K562 (cell line): ENCODE results near the gene SLC36A2. TPM values are rescaled to one million over a fixed set of nuclear protein-coding genes. Genes with fewer than 3 reads are reported as not detected.

Experiments
- ATAC-seq: fragments of 200-7000 bp; cut with Tn5 transposase; 3 replicates; pipeline ENCODE4 v1.9.1; 2020; ENCODE audit warnings: moderate library complexity
- BruUV-seq: library from RNA; stranded (reverse); fragments of 400-500 nt; replicated peaks from 2 replicates; lab custom pipeline; 2021; lab: Mats Ljungman, UMichigan
- CTCF ChIA-PET: fragments of 300-600 bp; formaldehyde crosslinking; extraction: SDS; loops from one replicate; lab custom pipeline; 2021; ENCODE audit warnings: low intra/inter-chr PET ratio; lab: Yijun Ruan, JAX
- POLR2A ChIA-PET: fragments of 300-600, 350-650 bp; sonication (Branson Sonifier 250); formaldehyde crosslinking; extraction: SDS; loops from one replicate; lab custom pipeline; 2021; ENCODE audit warnings: antibody characterized with exemption, inconsistent platforms; lab: Yijun Ruan, JAX
- DNase-seq, 4 experiments: peaks; one replicate each; pipeline versions ENCODE4 v3.0.0 to v3.0.0-alpha.2; 2011 to 2018; ENCODE audit warnings: low spot score in 3 of 4, mixed read lengths in 3 of 4; ENCODE audit errors: extremely low read depth in 1 of 4
- FAIRE-seq: peaks from 2 replicates; lab custom pipeline; 2011; peaks lifted over from hg19 to GRCh38; lab: Jason Lieb, UNC
- H2AFZ ChIP-seq: 2 replicates; pipeline ENCODE4 v1.6.0; 2011; ENCODE audit warnings: low read depth, low read length, control low read depth, inconsistent platforms
- H3K27ac ChIP-seq: fragments of 200-600 bp; 3 replicates; pipeline ENCODE4 v1.8.0; 2011; ENCODE audit warnings: low read depth, mild to moderate bottlenecking, control low read depth, inconsistent platforms, low read length, moderate library complexity, mixed read lengths; ENCODE audit errors: extremely low read depth
- H3K27me3 ChIP-seq, 2 experiments: fragments of 300-600 bp in 1 of 2; 2 replicates in 1 of 2; 3 replicates in 1 of 2; pipeline versions ENCODE4 v1.6.0 to v1.8.0; 2011; ENCODE audit warnings: inconsistent platforms in 2 of 2, low read length in 2 of 2, mild to moderate bottlenecking in 1 of 2, mixed read lengths in 1 of 2, moderate library complexity in 1 of 2; ENCODE audit not compliant: control insufficient read depth in 2 of 2, insufficient read depth in 2 of 2
- H3K36me3 ChIP-seq: fragments of 300-600 bp; 3 replicates; pipeline ENCODE4 v1.8.0; 2011; ENCODE audit warnings: mild to moderate bottlenecking, low read length, inconsistent platforms; ENCODE audit not compliant: control insufficient read depth, insufficient read depth
- H3K4me1 ChIP-seq, 2 experiments: fragments of 200-600 bp in 1 of 2; replicated peaks in 1 of 2; 2 replicates in 1 of 2; 3 replicates in 1 of 2; pipeline versions ENCODE4 v1.5.1 to v1.8.0; 2011; ENCODE audit warnings: inconsistent platforms in 2 of 2, low read length in 2 of 2, mild to moderate bottlenecking in 1 of 2, mixed read lengths in 1 of 2, moderate library complexity in 1 of 2; ENCODE audit not compliant: control insufficient read depth in 2 of 2, insufficient read depth in 2 of 2
- H3K4me2 ChIP-seq: 2 replicates; pipeline ENCODE4 v1.6.1; 2011; ENCODE audit warnings: low read length, control low read depth, inconsistent platforms, mixed read lengths; ENCODE audit not compliant: insufficient read depth
- H3K4me3 ChIP-seq: fragments of 200-600 bp; sonication (generic), shearing (Covaris generic); 2 replicates; pipeline ENCODE4 v1.5.1; 2016; ENCODE audit warnings: control low read depth, inconsistent platforms
- H3K79me2 ChIP-seq: fragments of 200-600 bp; 3 replicates; pipeline ENCODE4 v1.8.0; 2011; ENCODE audit warnings: low read length, inconsistent platforms; ENCODE audit not compliant: control insufficient read depth, insufficient read depth
- H3K9ac ChIP-seq, 2 experiments: 2 replicates each; pipeline versions ENCODE4 v1.6.0 to v1.6.1; 2011; ENCODE audit warnings: low read depth in 2 of 2, low read length in 2 of 2, control low read depth in 1 of 2, inconsistent platforms in 1 of 2, mild to moderate bottlenecking in 1 of 2, mixed read lengths in 1 of 2; ENCODE audit not compliant: insufficient read depth in 1 of 2
- H3K9me1 ChIP-seq: one replicate; pipeline ENCODE4 v1.6.0; 2011; ENCODE audit warnings: inconsistent platforms, mild to moderate bottlenecking, low read length, moderate library complexity; ENCODE audit not compliant: control insufficient read depth, insufficient read depth
- H3K9me3 ChIP-seq: replicated peaks from 2 replicates; pipeline ENCODE4 v1.5.1; 2011; ENCODE audit warnings: low read depth, low read length, inconsistent platforms; ENCODE audit not compliant: control insufficient read depth, insufficient read depth
- H4K20me1 ChIP-seq: replicated peaks from 2 replicates; pipeline ENCODE4 v1.6.1; 2011; ENCODE audit warnings: low read length, inconsistent platforms, mixed read lengths; ENCODE audit not compliant: control insufficient read depth, insufficient read depth
- BACH1 ChIP-seq: fragments of 200-800 bp; sonication (Bioruptor generic); IDR thresholded peaks from 2 replicates; pipeline ENCODE4 v1.6.1; 2016; ENCODE audit warnings: missing genetic modification characterization, missing compliant biosample characterization
- CSDE1 ChIP-seq, 2 experiments: fragments of 450-650 bp; IDR thresholded peaks; 2 replicates each; pipeline ENCODE4 v1.6.1; 2016; ENCODE audit warnings: mild to moderate bottlenecking in 1 of 2
- FOXA3 ChIP-seq, 2 experiments: fragments of 450-650 bp in 1 of 2; sonication (generic) in 1 of 2; formaldehyde crosslinking; IDR thresholded peaks in 1 of 2; conservative IDR thresholded peaks in 1 of 2; 2 replicates each; pipeline versions ENCODE4 v1.4.0 to v1.8.0; 2020 to 2022; ENCODE audit warnings: mild to moderate bottlenecking in 2 of 2, missing genetic modification reagents in 1 of 2
- HDAC3 ChIP-seq: fragments of 450-650 bp; IDR thresholded peaks from 2 replicates; pipeline ENCODE4 v1.6.1; 2018; ENCODE audit warnings: borderline replicate concordance, mild to moderate bottlenecking, moderate library complexity; ENCODE audit not compliant: partially characterized antibody
- HNRNPL ChIP-seq: fragments of 200-400 bp; formaldehyde crosslinking; IDR thresholded peaks from 2 replicates; pipeline ENCODE4 v1.6.1; 2017; ENCODE audit warnings: low read depth, mild to moderate bottlenecking, low read length
- KLF10 ChIP-seq: fragments of 250-450 bp; sonication (Bioruptor Pico); IDR thresholded peaks from 2 replicates; pipeline ENCODE4 v1.6.1; 2021; ENCODE audit warnings: matching md5 sums
- MECOM ChIP-seq: fragments of 250-450 bp; sonication (Bioruptor Pico); IDR thresholded peaks from 2 replicates; pipeline ENCODE4 v1.8.0; 2022; ENCODE audit warnings: inconsistent platforms
- PHF20 ChIP-seq: fragments of 450-650 bp; IDR thresholded peaks from 2 replicates; pipeline ENCODE4 v1.6.1; 2018; ENCODE audit not compliant: partially characterized antibody
- RBFOX2 ChIP-seq: fragments of 200-400 bp; formaldehyde crosslinking; IDR thresholded peaks from 2 replicates; pipeline ENCODE4 v1.6.1; 2017; ENCODE audit warnings: low read depth, mild to moderate bottlenecking, low read length, moderate library complexity
- TEAD4 ChIP-seq, 2 experiments: sonication (generic) in 1 of 2; formaldehyde crosslinking in 1 of 2; IDR thresholded peaks; 2 replicates each; pipeline versions ENCODE4 v1.6.1 to v1.8.0; 2012 to 2022; ENCODE audit warnings: borderline replicate concordance in 1 of 2, inconsistent platforms in 1 of 2, low read length in 1 of 2, mild to moderate bottlenecking in 1 of 2, missing genetic modification reagents in 1 of 2
- in situ Hi-C: fragments of 300-500 bp; cut with MboI; formaldehyde crosslinking; loops from 4 replicates; pipeline ENCODE4 v1.15.0; 2018; ENCODE audit warnings: inconsistent platforms, mixed read lengths
- intact Hi-C: fragments of 100-400 bp; cut with micrococcal nuclease; formaldehyde crosslinking; loops from 2 replicates; pipeline ENCODE4 v1.14.2; 2022
- polyA plus RNA-seq, 8 experiments: library from polyadenylated mRNA; depleted of rRNA in 4 of 8; stranded (reverse) in 5 of 8; unstranded in 3 of 8; fragments of >200 nt; fragmentation: Nextera tagmentation in 2 of 8; fragmentation: Illumina TruSeq in 1 of 8; extraction: Ambion mirVana in 2 of 8; extraction: Trizol in 1 of 8; gene quantifications; 2 replicates each; pipeline versions ENCODE4 v1.2.1 to v1.2.3, GENCODE V29; 2011 to 2014; ENCODE audit warnings: inconsistent platforms in 1 of 8, missing spikeins in 1 of 8
- total RNA-seq, 7 experiments: library from RNA; depleted of rRNA in 6 of 7; stranded (reverse); fragments of >200 nt in 6 of 7; fragmentation: Illumina TruSeq in 2 of 7; extraction: Trizol in 2 of 7; gene quantifications; 2 replicates each; pipeline versions ENCODE4 v1.2.1 to v1.2.3, GENCODE V29; 2011 to 2021; ENCODE audit warnings: low replicate concordance in 1 of 7
- TF ChIP-seq, protein P1 (sequence below): fragments of 450-650 bp; formaldehyde crosslinking; IDR thresholded peaks from 2 replicates; pipeline ENCODE4 v1.4.0; 2020; ENCODE audit warnings: mild to moderate bottlenecking, mixed read lengths
- TF ChIP-seq, protein P2 (sequence below): fragments of 450-650 bp; IDR thresholded peaks from one replicate; pipeline ENCODE4 v1.6.1; 2018; ENCODE audit warnings: mild to moderate bottlenecking, moderate library complexity; ENCODE audit not compliant: partially characterized antibody
- TF ChIP-seq, protein P3 (sequence below): fragments of 250-450 bp; sonication (Bioruptor Pico); IDR thresholded peaks from 2 replicates; pipeline ENCODE4 v1.5.0; 2020; ENCODE audit warnings: mild to moderate bottlenecking, borderline replicate concordance

Gene SLC36A2
- total and polyA plus RNA-seq, 9 of the 15 experiments (the other 6 are each of a cell fraction or from before 2014, with no cell fraction given): not detected

DNA sequence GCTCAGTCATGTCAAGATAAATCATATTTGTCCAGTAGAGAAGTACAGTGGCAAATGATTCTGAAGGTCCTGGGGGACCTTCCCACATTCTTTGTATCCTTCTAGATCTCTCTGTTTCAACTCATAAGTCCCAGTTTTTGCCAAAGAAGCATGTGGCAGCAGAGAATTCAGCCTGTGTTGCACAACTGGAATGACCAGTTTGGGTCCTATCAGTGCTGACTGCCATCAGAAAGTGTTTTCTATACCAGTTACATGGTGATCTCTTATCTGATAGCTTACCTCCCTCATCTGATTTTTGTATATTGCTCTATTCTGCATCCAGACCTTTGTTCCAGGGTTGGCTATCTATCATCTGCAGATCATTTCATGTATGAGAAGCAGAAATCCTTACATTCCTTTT is 72.7 kb downstream of the SLC36A2 start:
- FAIRE-seq (no peak), DNase-seq (no peak), ATAC-seq (no peak)
- Histone ChIP-seq H2AFZ (no peak overlapping the region), H3K4me3 (no peak overlapping the region), H3K79me2 (no peaks in the 10 kb centered on the region), H3K36me3 (peaks cover 2% of the 10 kb centered on the region; the same call in 1 of the 3 replicates), H4K20me1 (no peaks in the 10 kb centered on the region), H3K27me3 (peaks cover 9 to 11% of the 10 kb centered on the region in 2 experiments; a peak in 4 of 5 replicates), H3K4me1 (no peaks in the 10 kb centered on the region), H3K4me2 (no peak overlapping the region), H3K27ac (no peak overlapping the region), H3K9ac (no peak overlapping the region), H3K9me1 (no peaks in the 10 kb centered on the region), H3K9me3 (no peaks in the 10 kb centered on the region)
- ChIA-PET POLR2A (interaction anchor here (0.6 to 1.0 kb wide), 2 partner anchors 13 to 227 kb away, joined by 3 read pairs; no protein-coding TSS in a partner anchor), CTCF (no interaction called here)
- BruUV-seq: no TSS peak
- in situ Hi-C loops (no loop called here), intact Hi-C loops (no loop called here)
- TF ChIP-seq, protein P1, sequence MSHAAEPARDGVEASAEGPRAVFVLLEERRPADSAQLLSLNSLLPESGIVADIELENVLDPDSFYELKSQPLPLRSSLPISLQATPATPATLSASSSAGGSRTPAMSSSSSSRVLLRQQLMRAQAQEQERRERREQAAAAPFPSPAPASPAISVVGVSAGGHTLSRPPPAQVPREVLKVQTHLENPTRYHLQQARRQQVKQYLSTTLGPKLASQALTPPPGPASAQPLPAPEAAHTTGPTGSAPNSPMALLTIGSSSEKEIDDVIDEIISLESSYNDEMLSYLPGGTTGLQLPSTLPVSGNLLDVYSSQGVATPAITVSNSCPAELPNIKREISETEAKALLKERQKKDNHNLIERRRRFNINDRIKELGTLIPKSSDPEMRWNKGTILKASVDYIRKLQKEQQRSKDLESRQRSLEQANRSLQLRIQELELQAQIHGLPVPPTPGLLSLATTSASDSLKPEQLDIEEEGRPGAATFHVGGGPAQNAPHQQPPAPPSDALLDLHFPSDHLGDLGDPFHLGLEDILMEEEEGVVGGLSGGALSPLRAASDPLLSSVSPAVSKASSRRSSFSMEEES: no peak
- TF ChIP-seq HDAC3: no peak
- TF ChIP-seq HNRNPL: no peak
- TF ChIP-seq CSDE1 (IDR thresholded peaks at IDR 0.05): no peak
- TF ChIP-seq KLF10: no peak
- no peak for TF ChIP-seq TEAD4 (IDR thresholded peaks at IDR 0.05; ENCODE audit: low read length)
- no peak for TF ChIP-seq TEAD4 (CRISPR knock-in tag; IDR thresholded peaks at IDR 0.05; ENCODE audit: borderline replicate concordance)
- no peak for TF ChIP-seq PHF20
- TF ChIP-seq BACH1 (tag): no peak
- TF ChIP-seq, protein P2, sequence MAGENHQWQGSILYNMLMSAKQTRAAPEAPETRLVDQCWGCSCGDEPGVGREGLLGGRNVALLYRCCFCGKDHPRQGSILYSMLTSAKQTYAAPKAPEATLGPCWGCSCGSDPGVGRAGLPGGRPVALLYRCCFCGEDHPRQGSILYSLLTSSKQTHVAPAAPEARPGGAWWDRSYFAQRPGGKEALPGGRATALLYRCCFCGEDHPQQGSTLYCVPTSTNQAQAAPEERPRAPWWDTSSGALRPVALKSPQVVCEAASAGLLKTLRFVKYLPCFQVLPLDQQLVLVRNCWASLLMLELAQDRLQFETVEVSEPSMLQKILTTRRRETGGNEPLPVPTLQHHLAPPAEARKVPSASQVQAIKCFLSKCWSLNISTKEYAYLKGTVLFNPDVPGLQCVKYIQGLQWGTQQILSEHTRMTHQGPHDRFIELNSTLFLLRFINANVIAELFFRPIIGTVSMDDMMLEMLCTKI: no peak
- TF ChIP-seq MECOM (CRISPR knock-in tag): no peak
- no peak for TF ChIP-seq FOXA3 (CRISPR knock-in tag; conservative IDR thresholded peaks at IDR 0.05 in 1 of 2, IDR thresholded peaks at IDR 0.05 in 1 of 2)
- TF ChIP-seq, protein P3, sequence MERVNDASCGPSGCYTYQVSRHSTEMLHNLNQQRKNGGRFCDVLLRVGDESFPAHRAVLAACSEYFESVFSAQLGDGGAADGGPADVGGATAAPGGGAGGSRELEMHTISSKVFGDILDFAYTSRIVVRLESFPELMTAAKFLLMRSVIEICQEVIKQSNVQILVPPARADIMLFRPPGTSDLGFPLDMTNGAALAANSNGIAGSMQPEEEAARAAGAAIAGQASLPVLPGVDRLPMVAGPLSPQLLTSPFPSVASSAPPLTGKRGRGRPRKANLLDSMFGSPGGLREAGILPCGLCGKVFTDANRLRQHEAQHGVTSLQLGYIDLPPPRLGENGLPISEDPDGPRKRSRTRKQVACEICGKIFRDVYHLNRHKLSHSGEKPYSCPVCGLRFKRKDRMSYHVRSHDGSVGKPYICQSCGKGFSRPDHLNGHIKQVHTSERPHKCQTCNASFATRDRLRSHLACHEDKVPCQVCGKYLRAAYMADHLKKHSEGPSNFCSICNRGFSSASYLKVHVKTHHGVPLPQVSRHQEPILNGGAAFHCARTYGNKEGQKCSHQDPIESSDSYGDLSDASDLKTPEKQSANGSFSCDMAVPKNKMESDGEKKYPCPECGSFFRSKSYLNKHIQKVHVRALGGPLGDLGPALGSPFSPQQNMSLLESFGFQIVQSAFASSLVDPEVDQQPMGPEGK (CRISPR knock-in tag): no peak
- no peak for TF ChIP-seq RBFOX2
